Measurements from ENCODE around the gene GRIK3.

The GRIK3 gene

DNA sequence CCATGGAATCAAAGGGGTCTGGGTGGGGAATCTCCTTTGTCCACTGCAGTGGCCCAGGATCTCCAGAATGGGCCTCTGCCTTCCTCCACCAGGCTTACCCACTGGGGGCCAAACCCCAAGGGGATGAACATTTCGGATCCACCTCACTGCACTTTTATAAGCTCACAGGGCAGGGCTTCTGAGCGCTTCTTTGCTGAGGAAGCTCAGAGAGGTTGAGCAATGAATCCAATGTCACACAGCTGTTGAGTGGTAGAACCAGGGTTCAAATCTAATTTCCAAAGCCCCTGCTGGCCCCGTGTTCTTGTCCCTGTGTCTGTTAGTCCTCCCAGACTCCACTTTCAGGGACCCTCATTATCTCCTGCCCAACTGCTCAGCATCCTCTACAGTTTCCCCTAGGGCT is 250.8 kb downstream of the GRIK3 start:
- DNase-seq (ENCODE audit: low read depth), result no peak
- no peak overlapping the region for H3K4me3 ChIP-seq (ENCODE audit: low read depth, low read length)
- TF ChIP-seq, protein P1, sequence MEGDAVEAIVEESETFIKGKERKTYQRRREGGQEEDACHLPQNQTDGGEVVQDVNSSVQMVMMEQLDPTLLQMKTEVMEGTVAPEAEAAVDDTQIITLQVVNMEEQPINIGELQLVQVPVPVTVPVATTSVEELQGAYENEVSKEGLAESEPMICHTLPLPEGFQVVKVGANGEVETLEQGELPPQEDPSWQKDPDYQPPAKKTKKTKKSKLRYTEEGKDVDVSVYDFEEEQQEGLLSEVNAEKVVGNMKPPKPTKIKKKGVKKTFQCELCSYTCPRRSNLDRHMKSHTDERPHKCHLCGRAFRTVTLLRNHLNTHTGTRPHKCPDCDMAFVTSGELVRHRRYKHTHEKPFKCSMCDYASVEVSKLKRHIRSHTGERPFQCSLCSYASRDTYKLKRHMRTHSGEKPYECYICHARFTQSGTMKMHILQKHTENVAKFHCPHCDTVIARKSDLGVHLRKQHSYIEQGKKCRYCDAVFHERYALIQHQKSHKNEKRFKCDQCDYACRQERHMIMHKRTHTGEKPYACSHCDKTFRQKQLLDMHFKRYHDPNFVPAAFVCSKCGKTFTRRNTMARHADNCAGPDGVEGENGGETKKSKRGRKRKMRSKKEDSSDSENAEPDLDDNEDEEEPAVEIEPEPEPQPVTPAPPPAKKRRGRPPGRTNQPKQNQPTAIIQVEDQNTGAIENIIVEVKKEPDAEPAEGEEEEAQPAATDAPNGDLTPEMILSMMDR (IDR thresholded peaks at IDR 0.05; ENCODE audit: insufficient read depth, low read depth, low read length, missing control alignments), result no peak

DNA sequence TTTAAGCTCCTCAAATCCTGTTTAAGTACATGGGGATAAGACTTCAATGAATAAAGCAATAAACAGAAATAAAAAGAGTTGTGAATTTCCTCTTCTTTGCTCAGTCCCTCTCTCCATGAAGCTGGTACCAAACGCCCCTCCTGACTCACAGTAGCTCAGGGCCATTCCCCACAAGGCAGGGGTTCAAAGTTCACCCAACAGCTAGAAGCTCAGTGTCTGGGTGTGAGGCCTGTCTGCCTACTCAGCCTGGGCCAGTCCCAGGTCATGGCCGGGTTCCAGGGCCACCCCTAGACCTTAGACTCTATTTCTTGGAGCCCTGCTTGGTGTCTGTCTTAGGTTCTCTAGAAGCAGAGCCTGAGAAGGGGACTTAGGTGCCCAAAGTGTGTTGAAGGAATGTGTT is 251.5 kb downstream of the GRIK3 start:
- no peak overlapping the region for H3K4me3 ChIP-seq (ENCODE audit: low read depth, low read length)
- DNase-seq (ENCODE audit: low read depth), result no peak
- TF ChIP-seq, protein P1 (IDR thresholded peaks at IDR 0.05; ENCODE audit: insufficient read depth, low read depth, low read length, missing control alignments), result no peak

DNA sequence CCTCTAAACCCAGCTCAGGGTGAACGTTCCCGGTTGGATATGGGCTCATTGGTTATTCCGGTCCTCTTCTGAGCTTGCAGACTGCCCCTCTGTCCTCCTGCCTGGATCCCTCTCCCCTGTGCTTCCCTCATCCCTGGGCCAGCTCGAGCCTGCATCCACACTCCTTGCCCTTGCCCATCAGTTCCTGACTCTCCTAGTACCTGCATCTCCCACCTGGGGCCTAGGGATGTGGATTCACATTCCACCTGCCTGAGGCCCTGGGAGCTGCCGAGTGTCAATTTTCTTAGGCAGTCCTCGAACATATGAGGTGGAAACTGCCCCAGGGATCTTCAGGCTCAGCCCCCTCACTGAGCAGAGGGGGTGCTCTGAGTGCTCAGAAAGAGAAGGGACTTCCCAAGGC is 252.2 kb downstream of the GRIK3 start:
- no peak for DNase-seq (ENCODE audit: low read depth)
- H3K4me3 ChIP-seq (ENCODE audit: low read depth, low read length), result no peak overlapping the region
- TF ChIP-seq, protein P1 (IDR thresholded peaks at IDR 0.05; ENCODE audit: insufficient read depth, low read depth, low read length, missing control alignments), result no peak

DNA sequence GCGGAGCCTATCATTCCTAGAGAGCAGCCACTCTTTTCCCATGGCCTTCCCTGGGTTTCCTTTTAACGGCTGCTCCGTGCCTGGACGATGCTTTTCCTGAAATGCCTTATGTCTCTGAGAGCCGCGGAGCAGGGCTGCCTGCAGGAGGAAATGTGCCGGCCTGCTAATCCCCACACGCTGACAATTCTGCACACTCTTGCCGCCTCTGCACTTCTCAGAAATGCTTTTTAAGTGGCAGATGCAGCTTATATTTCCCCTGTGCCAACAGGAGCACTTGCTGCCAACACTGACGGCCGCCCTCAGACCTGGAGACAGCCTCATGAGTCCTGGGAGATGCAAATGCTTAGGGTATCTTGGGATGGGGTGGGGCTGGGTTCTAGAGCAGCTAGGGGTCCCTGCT is 253.2 kb downstream of the GRIK3 start:
- no peak overlapping the region for H3K4me3 ChIP-seq (ENCODE audit: low read depth, low read length)
- TF ChIP-seq, protein P1 (IDR thresholded peaks at IDR 0.05; ENCODE audit: insufficient read depth, low read depth, low read length, missing control alignments), result no peak
- no peak for DNase-seq (ENCODE audit: low read depth)

DNA sequence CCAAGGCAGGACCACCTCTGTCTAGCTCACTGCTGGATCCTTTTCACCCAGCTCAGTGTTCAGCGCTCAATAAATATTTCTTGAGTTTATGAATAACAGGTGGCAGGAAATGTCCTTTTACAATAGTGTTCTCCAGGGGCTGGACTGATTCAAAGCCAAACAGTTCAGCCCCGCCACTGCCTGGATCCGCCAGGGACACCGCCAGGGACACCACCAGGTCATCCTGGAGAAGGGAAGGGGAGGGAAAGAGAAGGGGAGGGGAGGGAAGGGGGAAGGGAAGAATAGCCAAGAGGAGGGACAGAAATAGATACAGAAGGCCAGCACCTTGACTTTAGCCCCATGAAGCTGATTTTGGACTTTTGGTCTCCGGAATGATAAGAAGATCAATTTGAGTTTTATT is 255.6 kb downstream of the GRIK3 start:
- TF ChIP-seq, protein P1 (IDR thresholded peaks at IDR 0.05; ENCODE audit: insufficient read depth, low read depth, low read length, missing control alignments), result no peak
- no peak for DNase-seq (ENCODE audit: low read depth)
- H3K4me3 ChIP-seq (ENCODE audit: low read depth, low read length), result no peak overlapping the region

DNA sequence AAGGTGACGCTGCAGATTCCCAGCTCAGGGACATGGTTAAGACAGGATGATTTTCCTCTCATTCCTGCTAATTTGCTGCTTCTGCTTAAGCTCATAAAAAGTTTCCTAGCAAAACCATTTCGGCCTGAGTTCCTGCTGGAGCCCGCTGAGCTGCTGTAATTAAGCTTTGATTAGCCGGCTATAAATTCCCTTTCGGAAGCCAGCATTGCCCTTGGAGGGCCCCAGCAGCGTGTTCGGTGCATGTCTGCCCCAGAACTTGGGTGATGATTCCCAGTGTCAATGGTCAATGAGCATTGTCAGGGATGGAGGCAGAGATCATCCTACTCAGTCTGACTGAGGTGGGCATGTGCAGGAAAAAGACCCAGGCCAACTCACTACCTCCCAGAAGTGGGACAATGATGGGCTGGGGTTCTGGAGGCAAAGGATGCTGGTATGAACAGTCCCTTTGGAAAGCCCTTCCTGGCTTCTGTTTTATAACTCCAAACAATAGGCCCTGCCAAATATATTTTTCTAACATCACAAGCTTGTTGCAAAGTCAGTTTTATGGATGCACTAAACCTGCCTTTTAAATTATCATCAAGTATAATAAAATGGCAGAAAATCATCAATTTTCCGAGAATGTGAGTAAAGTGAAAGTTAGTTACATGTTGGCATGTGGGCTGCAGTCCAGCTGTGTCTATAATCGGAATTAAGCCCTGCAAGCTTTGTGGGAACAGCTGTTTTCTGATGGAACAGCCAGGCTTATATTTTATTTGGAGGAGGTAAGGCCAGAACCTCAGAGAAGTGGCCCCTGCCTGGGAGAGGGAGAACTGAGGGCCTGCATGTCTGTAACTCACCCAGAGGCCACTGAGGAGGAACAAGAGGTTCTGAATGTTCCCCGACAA is 257.1 kb downstream of the GRIK3 start:
- TF ChIP-seq, protein P1 (IDR thresholded peaks at IDR 0.05; ENCODE audit: insufficient read depth, low read depth, low read length, missing control alignments), result no peak
- no peak for DNase-seq (ENCODE audit: low read depth)
- no peak overlapping the region for H3K4me3 ChIP-seq (ENCODE audit: low read depth, low read length)

DNA sequence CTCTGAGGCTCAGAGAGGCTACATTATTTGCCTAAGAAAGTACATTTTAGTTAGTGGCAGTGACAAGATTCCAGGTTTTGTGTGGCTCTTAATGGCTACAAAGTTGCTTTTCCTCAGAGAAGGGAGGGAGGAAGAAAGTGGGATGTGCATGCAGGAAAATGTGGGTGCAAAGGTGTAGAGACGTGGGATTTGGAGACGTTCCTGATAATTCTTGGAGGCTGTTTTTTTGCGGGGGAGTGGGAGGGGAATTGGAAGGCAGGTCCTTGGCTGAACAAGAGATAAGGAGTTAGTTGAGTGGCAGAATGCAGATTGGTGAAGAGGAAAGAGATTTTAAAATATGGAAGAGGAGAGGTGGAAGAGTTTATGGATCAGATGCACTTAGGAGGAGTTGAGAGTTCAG is 258.1 kb downstream of the GRIK3 start:
- DNase-seq (ENCODE audit: low read depth), result no peak
- TF ChIP-seq, protein P1 (IDR thresholded peaks at IDR 0.05; ENCODE audit: insufficient read depth, low read depth, low read length, missing control alignments), result no peak
- no peak overlapping the region for H3K4me3 ChIP-seq (ENCODE audit: low read depth, low read length)
